ENCODE results near the gene KRT35. TPM values are rescaled to one million over a fixed set of nuclear protein-coding genes. Genes with fewer than 3 reads are reported as not detected.

The KRT35 gene
- total and polyA plus RNA-seq, 2 donors (not counting 1 experiment from before 2014, with no cell fraction given): not detected

GRCh38 chr17:41523787-41524186 lies 42.8 kb upstream of the KRT35 start:
- no peak for DNase-seq (ENCODE audit: low read depth in 2 of 2)
- Histone ChIP-seq H3K79me2 (ENCODE audit: control insufficient read depth, insufficient read depth, low read length) (no peaks in the 10 kb centered on the region), H3K27ac (ENCODE audit: insufficient read depth, low read length) (no peak overlapping the region), H3K9ac (ENCODE audit: insufficient read depth, low read length) (no peak overlapping the region), H4K20me1 (ENCODE audit: control insufficient read depth, extremely low read depth, insufficient read depth, low read length) (no peaks in the 10 kb centered on the region), H3K4me3 (replicated peaks in 1 of 4; ENCODE audit: control extremely low read depth in 1 of 4, insufficient read depth in 1 of 4, low read depth in 3 of 4, low read length in 4 of 4) (no peak overlapping the region), H3K4me1 (ENCODE audit: control insufficient read depth, extremely low read depth, insufficient read depth, low read length) (peaks cover 11% of the 10 kb centered on the region), H3K27me3 (ENCODE audit: control insufficient read depth, insufficient read depth, low read length) (peaks cover 4% of the 10 kb centered on the region), H3K9me3 (ENCODE audit: control insufficient read depth, insufficient read depth, low read depth, low read length) (no peaks in the 10 kb centered on the region), H3K4me2 (ENCODE audit: extremely low read depth, insufficient read depth, low read length) (no peak overlapping the region), H2AFZ (ENCODE audit: low read length) (no peak overlapping the region), H3K36me3 (ENCODE audit: control insufficient read depth, insufficient read depth, low read length) (no peaks in the 10 kb centered on the region)
- no peak for TF ChIP-seq EZH2 (IDR thresholded peaks at IDR 0.05; ENCODE audit: low read length, missing control alignments)
- TF ChIP-seq, protein P1, sequence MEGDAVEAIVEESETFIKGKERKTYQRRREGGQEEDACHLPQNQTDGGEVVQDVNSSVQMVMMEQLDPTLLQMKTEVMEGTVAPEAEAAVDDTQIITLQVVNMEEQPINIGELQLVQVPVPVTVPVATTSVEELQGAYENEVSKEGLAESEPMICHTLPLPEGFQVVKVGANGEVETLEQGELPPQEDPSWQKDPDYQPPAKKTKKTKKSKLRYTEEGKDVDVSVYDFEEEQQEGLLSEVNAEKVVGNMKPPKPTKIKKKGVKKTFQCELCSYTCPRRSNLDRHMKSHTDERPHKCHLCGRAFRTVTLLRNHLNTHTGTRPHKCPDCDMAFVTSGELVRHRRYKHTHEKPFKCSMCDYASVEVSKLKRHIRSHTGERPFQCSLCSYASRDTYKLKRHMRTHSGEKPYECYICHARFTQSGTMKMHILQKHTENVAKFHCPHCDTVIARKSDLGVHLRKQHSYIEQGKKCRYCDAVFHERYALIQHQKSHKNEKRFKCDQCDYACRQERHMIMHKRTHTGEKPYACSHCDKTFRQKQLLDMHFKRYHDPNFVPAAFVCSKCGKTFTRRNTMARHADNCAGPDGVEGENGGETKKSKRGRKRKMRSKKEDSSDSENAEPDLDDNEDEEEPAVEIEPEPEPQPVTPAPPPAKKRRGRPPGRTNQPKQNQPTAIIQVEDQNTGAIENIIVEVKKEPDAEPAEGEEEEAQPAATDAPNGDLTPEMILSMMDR (conservative IDR thresholded peaks at IDR 0.05 in 1 of 2, IDR thresholded peaks at IDR 0.05 in 1 of 2; ENCODE audit: low read depth in 1 of 2, low read length in 2 of 2): no peak

- Histone ChIP-seq H3K4me2 (ENCODE audit: extremely low read depth, insufficient read depth, low read length) (no peak overlapping the region), H4K20me1 (ENCODE audit: control insufficient read depth, extremely low read depth, insufficient read depth, low read length) (no peaks in the 10 kb centered on the region), H3K4me3 (replicated peaks in 1 of 4; ENCODE audit: control extremely low read depth in 1 of 4, insufficient read depth in 1 of 4, low read depth in 3 of 4, low read length in 4 of 4) (no peak overlapping the region), H3K27ac (ENCODE audit: insufficient read depth, low read length) (no peak overlapping the region), H3K27me3 (ENCODE audit: control insufficient read depth, insufficient read depth, low read length) (peaks cover 4% of the 10 kb centered on the region), H3K36me3 (ENCODE audit: control insufficient read depth, insufficient read depth, low read length) (no peaks in the 10 kb centered on the region), H3K9me3 (ENCODE audit: control insufficient read depth, insufficient read depth, low read depth, low read length) (no peaks in the 10 kb centered on the region), H3K9ac (ENCODE audit: insufficient read depth, low read length) (no peak overlapping the region), H3K79me2 (ENCODE audit: control insufficient read depth, insufficient read depth, low read length) (no peaks in the 10 kb centered on the region), H3K4me1 (ENCODE audit: control insufficient read depth, extremely low read depth, insufficient read depth, low read length) (peaks cover 11% of the 10 kb centered on the region), H2AFZ (ENCODE audit: low read length) (no peak overlapping the region)
- DNase-seq (ENCODE audit: low read depth in 2 of 2): no peak
- no peak for TF ChIP-seq EZH2 (IDR thresholded peaks at IDR 0.05; ENCODE audit: low read length, missing control alignments)
- TF ChIP-seq, protein P1 (conservative IDR thresholded peaks at IDR 0.05 in 1 of 2, IDR thresholded peaks at IDR 0.05 in 1 of 2; ENCODE audit: low read depth in 1 of 2, low read length in 2 of 2): no peak
These were observed 42.3 kb upstream of the KRT35 start for GRCh38 chr17:41523225-41523593.

DNA sequence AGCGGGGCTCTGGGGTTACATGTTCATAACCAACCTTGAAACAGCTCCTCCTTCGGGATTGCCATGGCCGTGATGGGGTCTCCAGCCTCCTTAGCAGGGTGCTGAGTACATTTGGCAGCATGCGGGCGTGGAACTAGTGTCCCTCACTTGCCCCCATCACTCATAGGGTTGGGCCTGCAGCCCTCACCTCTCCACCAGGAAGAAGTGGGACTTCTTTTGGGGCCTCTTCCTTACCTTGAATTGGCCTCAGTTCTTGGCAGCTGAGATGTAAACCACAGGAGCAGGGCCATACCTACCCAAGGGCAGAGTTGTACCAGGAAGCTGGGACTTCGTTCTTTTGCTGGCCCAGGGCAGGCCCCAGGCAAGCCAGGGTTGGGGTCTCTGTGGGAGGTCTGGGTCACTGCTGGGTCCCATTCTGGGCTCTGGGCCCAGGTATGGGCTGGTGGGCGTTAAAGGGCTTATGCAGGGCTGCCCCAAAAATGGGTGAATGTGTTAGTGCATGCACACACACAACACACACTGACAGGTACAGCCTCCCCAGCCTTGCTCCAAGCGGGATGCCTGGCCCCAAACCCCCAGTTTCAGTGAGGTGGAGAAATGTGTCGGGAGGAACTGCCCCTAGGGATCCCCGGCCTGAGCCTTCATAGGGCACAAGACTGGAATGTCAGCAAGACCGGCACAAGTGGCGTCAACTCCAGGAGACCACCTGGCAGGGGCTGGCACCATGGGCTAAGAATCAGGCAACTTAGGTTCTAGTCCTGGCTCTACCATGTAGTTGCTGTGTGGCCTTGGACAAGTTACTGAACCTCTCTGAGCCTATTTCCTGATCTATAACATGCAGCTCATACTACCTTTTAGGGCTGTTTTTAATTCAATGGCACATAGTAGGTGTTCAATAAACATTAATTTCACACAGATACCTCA lies 41.6 kb upstream of the KRT35 start:
- no peaks in the 10 kb centered on the region for H3K9me3 ChIP-seq (ENCODE audit: control insufficient read depth, insufficient read depth, low read depth, low read length)
- H4K20me1 ChIP-seq (ENCODE audit: control insufficient read depth, extremely low read depth, insufficient read depth, low read length): no peaks in the 10 kb centered on the region
- no peak for TF ChIP-seq EZH2 (IDR thresholded peaks at IDR 0.05; ENCODE audit: low read length, missing control alignments)
- TF ChIP-seq, protein P1 (conservative IDR thresholded peaks at IDR 0.05 in 1 of 2, IDR thresholded peaks at IDR 0.05 in 1 of 2; ENCODE audit: low read depth in 1 of 2, low read length in 2 of 2): no peak
- peaks cover 2% of the 10 kb centered on the region for H3K27me3 ChIP-seq (ENCODE audit: control insufficient read depth, insufficient read depth, low read length)
- H3K27ac ChIP-seq (ENCODE audit: insufficient read depth, low read length): peak overlapping the region; percentile 61
- no peak for DNase-seq (ENCODE audit: low read depth in 2 of 2)
- H3K79me2 ChIP-seq (ENCODE audit: control insufficient read depth, insufficient read depth, low read length): no peaks in the 10 kb centered on the region
- H2AFZ ChIP-seq (ENCODE audit: low read length): no peak overlapping the region
- H3K4me1 ChIP-seq (ENCODE audit: control insufficient read depth, extremely low read depth, insufficient read depth, low read length): peaks cover 11% of the 10 kb centered on the region
- no peak overlapping the region for H3K4me3 ChIP-seq (replicated peaks in 1 of 4; ENCODE audit: control extremely low read depth in 1 of 4, insufficient read depth in 1 of 4, low read depth in 3 of 4, low read length in 4 of 4)
- no peak overlapping the region for H3K4me2 ChIP-seq (ENCODE audit: extremely low read depth, insufficient read depth, low read length)
- H3K9ac ChIP-seq (ENCODE audit: insufficient read depth, low read length): no peak overlapping the region
- no peaks in the 10 kb centered on the region for H3K36me3 ChIP-seq (ENCODE audit: control insufficient read depth, insufficient read depth, low read length)
